CD14-positive monocyte (primary cell): Measurements from ENCODE around the gene CDH13. TPM values are rescaled to one million over a fixed set of nuclear protein-coding genes. Genes with fewer than 3 reads are reported as not detected.

Experiments
- DNase-seq, 3 donors: peaks; one replicate each; pipeline ENCODE4 v3.0.0-alpha.2; 2011 to 2022
- H2AFZ ChIP-seq: 2 replicates; pipeline ENCODE4 v1.6.0; 2012; ENCODE audit warnings: mild to moderate bottlenecking, low read depth, low read length, inconsistent platforms; ENCODE audit not compliant: insufficient read depth, poor library complexity, severe bottlenecking
- H3K27ac ChIP-seq, 2 donors: 1 replicate in 1 of 2; 2 replicates in 1 of 2; pipeline ENCODE4 v1.5.1; 2012 to 2013; ENCODE audit warnings: low read length in 2 of 2, control low read depth in 1 of 2, inconsistent platforms in 1 of 2, low read depth in 1 of 2, mild to moderate bottlenecking in 1 of 2
- H3K27me3 ChIP-seq, 2 donors: one replicate each; pipeline versions ENCODE4 v1.6.0 to v1.6.1; 2011 to 2013; ENCODE audit warnings: low read length in 2 of 2; ENCODE audit not compliant: control insufficient read depth in 2 of 2, insufficient read depth in 2 of 2
- H3K36me3 ChIP-seq, 2 donors: replicated peaks in 1 of 2; 1 replicate in 1 of 2; 2 replicates in 1 of 2; pipeline versions ENCODE4 v1.5.1 to v1.6.1; 2012 to 2013; ENCODE audit warnings: low read length in 2 of 2, control low read depth in 1 of 2, inconsistent platforms in 1 of 2, mild to moderate bottlenecking in 1 of 2; ENCODE audit not compliant: insufficient read depth in 2 of 2, control insufficient read depth in 1 of 2
- H3K4me1 ChIP-seq, 2 donors: 1 replicate in 1 of 2; 2 replicates in 1 of 2; pipeline versions ENCODE4 v1.5.1 to v1.6.1; 2012 to 2013; ENCODE audit warnings: low read length in 2 of 2, control low read depth in 1 of 2, inconsistent platforms in 1 of 2, mild to moderate bottlenecking in 1 of 2, moderate library complexity in 1 of 2; ENCODE audit not compliant: insufficient read depth in 2 of 2, control insufficient read depth in 1 of 2
- H3K4me2 ChIP-seq: replicated peaks from 2 replicates; pipeline ENCODE3; 2012; ENCODE audit warnings: low read length, moderate library complexity, mild to moderate bottlenecking; ENCODE audit not compliant: poor library complexity, severe bottlenecking; ENCODE audit errors: extremely low read depth
- H3K4me3 ChIP-seq, 3 experiments: fragments of 200-600 bp in 1 of 3; sonication (generic) in 1 of 3; replicated peaks in 1 of 3; 1 replicate in 2 of 3; 2 replicates in 1 of 3; pipeline ENCODE4 v1.5.1; 2011 to 2013; ENCODE audit warnings: low read length in 3 of 3, mild to moderate bottlenecking in 3 of 3, control low read depth in 2 of 3, low read depth in 2 of 3, inconsistent platforms in 1 of 3, moderate library complexity in 1 of 3
- H3K79me2 ChIP-seq: 2 replicates; pipeline ENCODE4 v1.6.0; 2012; ENCODE audit warnings: mild to moderate bottlenecking, control low read depth, inconsistent platforms, low read length, moderate library complexity; ENCODE audit not compliant: insufficient read depth
- H3K9ac ChIP-seq: 2 replicates; pipeline ENCODE4 v1.6.0; 2017; ENCODE audit warnings: low read length, mild to moderate bottlenecking; ENCODE audit not compliant: insufficient read depth, poor library complexity, severe bottlenecking
- H3K9me3 ChIP-seq, 2 donors: replicated peaks in 1 of 2; 1 replicate in 1 of 2; 2 replicates in 1 of 2; pipeline versions ENCODE4 v1.5.1 to v1.6.1; 2012 to 2013; ENCODE audit warnings: low read length in 2 of 2, control low read depth in 1 of 2; ENCODE audit not compliant: control insufficient read depth in 1 of 2, insufficient read depth in 1 of 2
- H4K20me1 ChIP-seq: 2 replicates; pipeline ENCODE4 v1.6.0; 2012; ENCODE audit warnings: mild to moderate bottlenecking, low read length, control low read depth, moderate library complexity; ENCODE audit not compliant: insufficient read depth
- H3K27ac Mint-ChIP-seq, 7 donors: one replicate each; pipeline ENCODE4 v1.8.0; 2020; ENCODE audit warnings: mild to moderate bottlenecking in 7 of 7, mixed read lengths in 7 of 7, moderate library complexity in 6 of 7, inconsistent platforms in 2 of 7
- H3K27me3 Mint-ChIP-seq, 3 donors: one replicate each; pipeline ENCODE4 v1.8.0; 2021 to 2022; ENCODE audit warnings: low read depth in 3 of 3, mild to moderate bottlenecking in 3 of 3, mixed read lengths in 3 of 3, moderate library complexity in 3 of 3, inconsistent platforms in 1 of 3
- H3K36me3 Mint-ChIP-seq, 2 donors: one replicate each; pipeline ENCODE4 v1.8.0; 2020; ENCODE audit warnings: mixed read lengths in 2 of 2, inconsistent platforms in 1 of 2, mild to moderate bottlenecking in 1 of 2
- H3K4me1 Mint-ChIP-seq: one replicate; pipeline ENCODE4 v1.8.0; 2020; ENCODE audit warnings: mild to moderate bottlenecking, mixed read lengths
- H3K4me3 Mint-ChIP-seq, 2 donors: one replicate each; pipeline ENCODE4 v1.8.0; 2020; ENCODE audit warnings: mild to moderate bottlenecking in 2 of 2, mixed read lengths in 2 of 2, moderate library complexity in 1 of 2
- H3K9me3 Mint-ChIP-seq, 7 donors: one replicate each; pipeline ENCODE4 v1.8.0; 2020 to 2022; ENCODE audit warnings: mixed read lengths in 7 of 7, mild to moderate bottlenecking in 6 of 7, moderate library complexity in 6 of 7, inconsistent platforms in 2 of 7
- WGBS: methylation state at CpG from one replicate; pipeline ENCODE4 v1.1.5; 2013; ENCODE audit warnings: missing lambda C conversion rate; ENCODE audit not compliant: insufficient coverage; 5-methylcytosine and 5-hydroxymethylcytosine counted together
- intact Hi-C, 2 donors: fragments of 100-400 bp; cut with micrococcal nuclease; formaldehyde crosslinking; loops; one replicate each; pipeline versions ENCODE4 v1.15.0 to v1.15.1; 2023
- polyA plus RNA-seq, 3 donors: library from polyadenylated mRNA; depleted of rRNA in 1 of 3; unstranded in 2 of 3; stranded (reverse) in 1 of 3; fragments of 300-500 nt in 2 of 3; fragments of >200 nt in 1 of 3; fragmentation: Illumina TruSeq in 2 of 3; gene quantifications; 1 replicate in 2 of 3; 2 replicates in 1 of 3; pipeline ENCODE4 v1.2.3, GENCODE V29; 2012 to 2021
- TF ChIP-seq, protein P1 (sequence below): fragments of 200-600 bp; IDR thresholded peaks from one replicate; pipeline ENCODE4 v1.8.0; 2022; ENCODE audit warnings: antibody characterized with exemption, mild to moderate bottlenecking

CDH13 gene
- polyA plus RNA-seq, 3 donors: 0.13 to 0.19 TPM; not detected in 1

DNA sequence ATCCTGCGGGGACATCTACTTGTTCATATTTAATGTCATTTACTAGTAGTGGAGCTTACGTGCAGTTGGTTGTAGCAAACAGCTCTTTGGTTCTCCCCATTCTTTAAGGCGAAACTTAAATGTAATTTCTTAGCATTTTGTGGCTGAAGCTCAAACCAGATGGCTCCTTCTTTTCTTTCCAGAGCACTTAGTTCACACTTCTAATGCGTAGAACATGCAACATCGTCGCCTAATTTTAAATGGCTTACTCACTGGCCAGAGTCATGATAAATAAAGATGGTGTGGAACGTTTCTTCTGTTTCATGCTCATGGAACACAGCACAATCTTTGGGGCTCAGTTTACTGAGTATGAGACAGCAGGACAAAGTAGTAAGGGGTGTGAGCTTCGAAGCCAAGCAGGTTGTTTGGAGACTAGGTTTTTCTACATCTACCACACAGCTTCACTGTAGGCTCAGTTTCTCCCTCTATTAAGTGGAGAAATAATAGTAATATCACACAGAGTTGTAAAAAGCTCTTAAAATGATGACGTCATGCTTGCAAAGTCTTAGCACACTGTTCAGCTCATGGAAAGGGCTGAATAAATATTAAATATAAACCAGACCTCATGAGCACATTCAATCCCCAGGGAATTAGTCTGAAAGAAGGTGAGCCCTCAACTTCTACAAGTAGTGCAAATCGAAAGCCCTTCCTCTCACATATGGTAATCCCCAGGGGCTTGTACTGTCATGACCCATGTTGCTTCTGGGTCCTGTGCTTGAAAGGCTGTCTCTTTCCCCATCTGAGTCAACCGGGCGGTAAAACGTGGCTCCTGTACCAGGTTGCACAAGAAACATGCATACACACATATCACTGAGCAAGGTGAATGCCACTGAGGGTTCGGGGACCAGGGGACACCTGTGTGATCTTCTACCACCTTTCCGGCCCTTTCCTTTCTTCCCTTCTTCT lies 384.3 kb downstream of the CDH13 start:
- TF ChIP-seq, protein P1, sequence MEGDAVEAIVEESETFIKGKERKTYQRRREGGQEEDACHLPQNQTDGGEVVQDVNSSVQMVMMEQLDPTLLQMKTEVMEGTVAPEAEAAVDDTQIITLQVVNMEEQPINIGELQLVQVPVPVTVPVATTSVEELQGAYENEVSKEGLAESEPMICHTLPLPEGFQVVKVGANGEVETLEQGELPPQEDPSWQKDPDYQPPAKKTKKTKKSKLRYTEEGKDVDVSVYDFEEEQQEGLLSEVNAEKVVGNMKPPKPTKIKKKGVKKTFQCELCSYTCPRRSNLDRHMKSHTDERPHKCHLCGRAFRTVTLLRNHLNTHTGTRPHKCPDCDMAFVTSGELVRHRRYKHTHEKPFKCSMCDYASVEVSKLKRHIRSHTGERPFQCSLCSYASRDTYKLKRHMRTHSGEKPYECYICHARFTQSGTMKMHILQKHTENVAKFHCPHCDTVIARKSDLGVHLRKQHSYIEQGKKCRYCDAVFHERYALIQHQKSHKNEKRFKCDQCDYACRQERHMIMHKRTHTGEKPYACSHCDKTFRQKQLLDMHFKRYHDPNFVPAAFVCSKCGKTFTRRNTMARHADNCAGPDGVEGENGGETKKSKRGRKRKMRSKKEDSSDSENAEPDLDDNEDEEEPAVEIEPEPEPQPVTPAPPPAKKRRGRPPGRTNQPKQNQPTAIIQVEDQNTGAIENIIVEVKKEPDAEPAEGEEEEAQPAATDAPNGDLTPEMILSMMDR: no peak
- intact Hi-C loops: no loop called here
- Histone ChIP-seq H3K4me2 (no peak overlapping the region), H3K79me2 (no peaks in the 10 kb centered on the region), H4K20me1 (no peaks in the 10 kb centered on the region), H3K27ac (no peak overlapping the region), H3K36me3 (no peaks in the 10 kb centered on the region), H3K9ac (no peak overlapping the region), H3K4me1 (no peaks in the 10 kb centered on the region), H2AFZ (no peak overlapping the region), H3K9me3 (no peaks in the 10 kb centered on the region), H3K27me3 (no peaks in the 10 kb centered on the region), H3K4me3 (no peak overlapping the region)
- Mint-ChIP-seq H3K27me3 (peaks cover 0 to 1% (median 0%) of the 10 kb centered on the region in 3 donors), H3K27ac (no peak overlapping the region), H3K4me3 (no peak overlapping the region), H3K36me3 (no peaks in the 10 kb centered on the region), H3K9me3 (peaks cover 0 to 6% (median 3%) of the 10 kb centered on the region in 7 donors), H3K4me1 (no peaks in the 10 kb centered on the region)
- DNase-seq: no peak
- WGBS: 89% methylated on average over 6 of the region's 15 CpGs

DNA sequence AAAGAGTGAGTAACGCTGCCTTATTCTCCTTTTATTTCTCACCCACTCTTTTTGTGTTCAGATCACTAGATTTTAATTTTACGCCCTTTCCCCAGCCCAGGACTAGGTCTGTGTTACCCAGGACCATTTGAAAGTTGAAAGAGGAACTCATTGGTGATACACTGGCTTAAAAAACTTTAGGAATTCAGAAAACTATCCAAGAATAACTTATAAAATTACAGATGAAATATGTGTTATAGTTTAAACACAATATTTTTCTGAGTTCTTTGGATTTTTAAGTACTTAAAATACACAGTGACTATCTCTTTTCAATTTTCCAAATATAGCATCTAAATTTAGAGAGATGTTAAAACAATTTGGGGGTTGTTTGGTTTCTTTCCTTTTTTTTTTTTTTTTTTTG lies 385.2 kb downstream of the CDH13 start:
- Histone ChIP-seq H3K4me3 (no peak overlapping the region), H3K9me3 (no peaks in the 10 kb centered on the region), H2AFZ (no peak overlapping the region), H3K9ac (no peak overlapping the region), H4K20me1 (no peaks in the 10 kb centered on the region), H3K27me3 (no peaks in the 10 kb centered on the region), H3K4me1 (no peaks in the 10 kb centered on the region), H3K79me2 (no peaks in the 10 kb centered on the region), H3K27ac (no peak overlapping the region), H3K4me2 (no peak overlapping the region), H3K36me3 (no peaks in the 10 kb centered on the region)
- peaks cover 0 to 1% (median 0%) of the 10 kb centered on the region in 3 donors for H3K27me3 Mint-ChIP-seq
- no peak overlapping the region for H3K4me3 Mint-ChIP-seq
- WGBS: no CpG with 5 or more reads among the region's 2 CpGs
- no peaks in the 10 kb centered on the region for H3K36me3 Mint-ChIP-seq
- TF ChIP-seq, protein P1: no peak
- no peak for DNase-seq
- H3K27ac Mint-ChIP-seq: no peak overlapping the region
- H3K9me3 Mint-ChIP-seq: peaks cover 0 to 6% (median 3%) of the 10 kb centered on the region in 7 donors
- intact Hi-C loops: no loop called here
- H3K4me1 Mint-ChIP-seq: no peaks in the 10 kb centered on the region
